ENCODE measurements around the gene SCAMP5.

The SCAMP5 gene

DNA sequence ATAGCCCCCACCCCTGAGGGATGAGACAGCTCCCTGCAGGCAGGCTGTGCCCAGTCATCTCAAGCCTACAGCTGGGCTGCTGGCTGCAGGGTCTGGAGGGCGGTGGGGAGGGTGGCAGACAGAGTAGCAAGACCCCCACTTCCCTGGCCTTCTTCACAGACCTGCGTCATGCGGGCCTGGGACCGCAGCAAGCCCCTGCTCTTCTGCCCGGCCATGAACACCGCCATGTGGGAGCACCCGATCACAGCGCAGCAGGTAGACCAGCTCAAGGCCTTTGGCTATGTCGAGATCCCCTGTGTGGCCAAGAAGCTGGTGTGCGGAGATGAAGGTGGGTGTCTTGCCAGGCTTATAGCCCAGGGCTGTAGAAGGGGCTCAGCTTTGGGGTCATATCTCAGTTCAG is 53.0 kb downstream of the SCAMP5 start:
- no peak for DNase-seq (ENCODE audit: low spot score)

DNA sequence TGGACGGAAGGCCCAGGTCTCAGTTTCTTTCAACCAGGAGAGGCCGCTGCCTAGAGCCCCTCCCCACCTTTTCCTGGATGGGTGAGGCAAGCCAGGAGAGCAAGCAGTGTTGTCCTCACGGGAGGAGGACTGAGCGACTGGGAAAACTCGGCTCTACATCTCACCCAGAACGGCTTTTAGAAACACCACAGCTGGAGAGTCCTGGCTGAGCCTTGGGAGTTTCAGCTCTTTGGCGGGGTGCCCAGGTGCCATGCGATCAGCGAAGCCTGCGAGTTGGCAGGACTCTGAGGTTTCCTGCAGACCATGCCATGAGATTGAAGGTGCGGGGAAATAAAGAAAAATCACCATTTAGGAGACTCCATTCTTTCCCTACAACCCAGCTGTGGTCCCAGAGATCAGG is 54.0 kb downstream of the SCAMP5 start:
- DNase-seq (ENCODE audit: low spot score), result no peak

DNA sequence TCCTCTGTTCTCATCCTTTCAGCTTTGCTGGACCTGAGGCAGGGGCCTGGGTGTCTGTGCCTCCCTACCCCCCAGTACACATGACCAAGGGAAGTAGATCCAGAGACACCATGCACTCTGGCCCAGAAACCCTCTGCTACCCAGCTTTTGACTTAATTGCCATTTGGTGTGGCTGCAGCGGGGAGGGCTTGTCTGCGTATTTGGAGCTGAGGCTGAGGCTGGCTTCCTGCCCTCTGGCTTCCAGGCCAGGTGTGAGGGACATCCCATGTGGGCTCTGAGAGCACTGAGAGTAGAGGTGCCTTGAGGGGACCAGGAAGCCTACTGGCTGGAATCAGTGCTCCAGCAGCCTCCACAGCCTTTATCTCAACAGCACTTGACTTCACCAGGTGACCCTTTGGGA is 54.9 kb downstream of the SCAMP5 start:
- DNase-seq (ENCODE audit: low spot score), result no peak

DNA sequence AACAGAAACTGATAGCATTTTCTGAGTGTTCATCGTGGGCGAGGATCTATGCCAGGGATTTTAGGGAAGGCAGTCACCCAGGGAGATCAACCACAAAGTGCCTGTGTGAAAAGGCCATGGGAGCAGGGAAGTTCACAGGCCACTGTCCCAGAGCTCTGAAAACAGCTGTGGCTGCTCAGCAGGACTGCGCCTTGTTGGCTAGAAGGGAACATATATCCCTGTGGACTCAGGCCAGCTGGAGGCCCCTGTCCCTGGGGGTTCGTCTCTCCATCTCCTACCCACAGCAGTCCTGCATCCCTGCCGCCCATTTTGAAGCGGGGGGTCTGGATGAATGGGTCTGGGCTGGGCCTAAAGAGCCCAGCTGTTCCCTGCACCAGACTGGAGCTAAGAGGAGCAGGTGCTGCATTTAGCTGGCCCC is 55.8 kb downstream of the SCAMP5 start:
- no peak for DNase-seq (ENCODE audit: low spot score)

DNA sequence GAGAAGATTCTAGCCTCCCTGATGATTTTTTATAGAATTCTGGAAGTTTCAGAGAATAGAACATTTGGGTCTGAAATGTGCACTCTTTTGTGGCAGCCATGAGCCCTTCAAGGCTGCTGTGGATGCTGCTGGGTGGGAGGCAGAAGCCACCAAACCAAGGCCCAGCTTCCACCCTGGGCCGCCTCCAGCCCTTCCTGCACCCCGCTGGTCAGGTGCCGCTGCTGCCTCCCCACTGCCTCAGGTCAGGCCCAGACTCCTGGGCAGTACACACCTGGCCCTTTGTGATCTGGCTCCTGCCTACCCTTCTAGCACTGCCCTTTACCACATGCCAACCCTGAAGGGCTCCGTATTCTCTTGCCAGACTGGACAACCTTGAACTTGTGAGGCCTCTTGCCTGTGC is 56.3 kb downstream of the SCAMP5 start:
- no peak for DNase-seq (ENCODE audit: low spot score)

DNA sequence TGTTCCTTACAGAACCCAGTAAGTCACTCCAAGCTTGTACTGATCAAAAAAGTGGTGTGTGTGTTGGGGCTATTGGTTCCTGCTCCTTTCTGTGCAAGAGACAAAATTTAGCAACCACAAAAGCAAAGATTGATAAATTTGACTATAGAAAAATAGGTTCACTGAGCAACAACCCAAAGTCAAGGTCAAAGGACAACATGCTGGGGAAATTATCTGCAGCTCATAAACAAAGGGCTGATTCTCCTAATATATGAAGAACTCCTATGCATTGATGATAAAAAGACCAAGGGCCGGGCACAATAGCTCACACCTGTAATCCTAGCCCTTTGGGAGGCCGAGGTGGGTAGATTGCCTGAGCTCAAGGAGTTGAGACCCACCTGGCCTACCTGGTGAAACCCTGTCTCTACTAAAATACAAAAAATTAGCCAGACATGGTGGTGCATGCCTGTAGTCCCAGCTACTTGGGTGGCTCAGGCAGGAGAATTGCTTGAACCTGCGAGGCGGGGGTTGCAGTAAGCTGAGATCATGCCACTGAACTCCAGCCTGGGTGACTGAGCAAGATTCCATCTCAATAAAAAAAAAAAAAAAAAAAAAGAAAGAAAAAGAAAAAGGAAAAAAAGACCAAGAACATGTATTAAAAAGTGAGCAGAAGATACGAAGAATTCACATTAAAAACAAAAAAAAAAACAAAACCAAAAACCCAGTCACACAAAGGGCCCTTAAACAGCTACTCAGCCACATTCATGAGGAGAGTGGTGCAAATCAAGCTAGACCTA is 57.8 kb downstream of the SCAMP5 start:
- no peak for DNase-seq (ENCODE audit: low spot score)

DNA sequence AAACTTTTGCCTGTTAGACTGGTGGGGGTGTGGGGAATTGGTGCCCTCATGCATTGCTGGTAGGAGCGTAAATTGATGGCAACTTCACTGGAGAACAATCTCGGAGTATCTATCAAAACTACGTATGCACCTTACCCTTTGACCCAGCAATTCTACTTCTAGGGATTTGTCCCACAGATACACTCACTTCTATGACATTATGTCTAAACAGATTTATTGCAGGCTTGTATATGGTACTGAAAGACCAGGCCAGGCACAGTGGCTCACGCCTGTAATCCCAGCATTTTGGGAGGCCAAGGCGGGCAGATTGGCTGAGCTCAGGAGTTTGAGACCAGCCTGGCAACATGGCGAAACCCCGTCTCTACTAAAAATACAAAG is 58.4 kb downstream of the SCAMP5 start:
- DNase-seq (ENCODE audit: low spot score), result no peak

DNA sequence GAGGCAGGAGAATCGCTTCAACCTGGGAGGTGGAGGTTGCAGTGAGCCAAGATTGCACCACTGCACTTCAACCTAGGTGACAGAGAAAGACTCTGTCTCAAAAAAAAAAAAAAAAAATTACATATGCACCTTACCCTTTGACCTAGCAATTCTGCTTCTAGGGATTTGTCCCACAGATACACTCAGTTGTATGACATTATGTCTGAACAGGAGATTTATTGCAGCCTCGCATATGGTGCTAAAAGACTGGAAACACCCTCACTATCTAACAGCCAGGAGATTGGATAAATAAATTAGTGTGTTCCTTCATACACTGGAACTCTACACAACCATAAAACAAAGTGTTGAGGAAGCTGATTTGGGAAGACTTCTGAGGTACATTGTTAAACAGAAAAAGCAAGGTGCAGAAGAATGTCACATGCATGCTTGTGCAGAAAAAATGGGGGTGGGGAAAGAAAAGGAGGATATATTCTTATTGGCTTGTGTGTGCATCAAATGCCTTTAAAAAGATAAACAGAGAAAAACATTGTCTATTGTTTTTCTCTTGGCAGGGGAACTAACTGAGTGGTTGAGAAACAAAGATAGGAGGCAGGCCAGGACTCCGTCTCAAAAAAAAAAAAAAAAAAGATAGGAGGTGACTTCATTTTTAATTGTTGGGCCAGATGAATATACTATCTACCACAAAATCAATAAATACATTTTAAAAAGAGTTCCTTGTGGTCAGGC is 59.0 kb downstream of the SCAMP5 start:
- no peak for DNase-seq (ENCODE audit: low spot score)

DNA sequence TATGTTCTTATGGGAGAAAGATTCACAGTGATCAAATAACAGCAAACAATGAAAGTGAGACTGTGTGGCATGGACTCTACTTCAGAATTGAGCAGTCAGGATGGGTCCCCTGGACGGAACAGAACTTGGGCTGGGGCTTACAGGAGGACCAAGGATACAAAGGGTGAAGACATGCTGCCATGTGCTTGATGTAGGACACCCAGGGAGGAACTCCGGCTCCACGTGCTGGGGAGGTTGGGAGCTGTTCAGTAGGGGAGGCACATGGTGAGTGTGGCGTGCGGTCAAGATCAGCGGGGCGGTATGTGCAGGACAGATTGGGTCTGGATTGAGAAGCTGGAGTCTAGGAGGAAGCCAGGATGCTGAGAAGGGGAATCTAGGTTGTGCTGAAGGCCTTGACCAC is 60.7 kb downstream of the SCAMP5 start:
- DNase-seq (ENCODE audit: low spot score), result no peak

DNA sequence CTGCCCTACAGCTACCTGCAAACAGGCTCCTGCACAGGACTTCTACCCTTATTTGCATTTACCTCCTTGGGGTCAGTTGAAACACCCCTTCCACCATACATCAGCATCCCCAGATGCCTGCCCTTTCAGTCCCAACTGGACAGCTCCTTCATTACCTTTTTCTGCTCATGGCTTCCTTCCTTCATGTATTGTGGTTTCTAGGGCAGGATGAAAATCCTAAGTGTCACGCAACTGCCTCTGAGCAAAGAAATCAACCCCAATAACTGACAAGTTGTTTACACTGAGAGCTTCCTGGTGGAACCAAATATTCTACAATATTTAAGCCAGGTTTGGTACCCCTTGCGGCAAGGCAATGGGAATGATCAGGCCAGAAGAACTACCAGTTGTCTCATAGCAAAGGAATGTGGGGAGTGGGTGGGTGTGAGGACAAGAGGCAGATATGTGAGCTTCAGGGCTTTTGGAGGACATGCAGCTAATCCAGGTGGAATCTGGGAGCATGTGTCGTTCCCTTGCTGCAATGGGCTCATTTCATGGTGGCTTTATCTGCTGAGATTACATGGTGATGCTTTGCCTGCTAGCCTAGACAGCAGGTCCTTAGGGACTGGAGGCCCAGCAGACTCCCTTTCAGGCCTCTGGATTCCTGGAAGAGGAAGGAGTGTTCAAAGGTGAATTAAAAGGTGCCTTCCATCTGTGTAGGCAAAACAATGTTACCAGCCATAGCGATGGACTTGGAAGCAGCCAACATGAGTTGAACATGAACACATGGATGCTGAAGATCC is 63.0 kb downstream of the SCAMP5 start:
- no peak for DNase-seq (ENCODE audit: low spot score)

DNA sequence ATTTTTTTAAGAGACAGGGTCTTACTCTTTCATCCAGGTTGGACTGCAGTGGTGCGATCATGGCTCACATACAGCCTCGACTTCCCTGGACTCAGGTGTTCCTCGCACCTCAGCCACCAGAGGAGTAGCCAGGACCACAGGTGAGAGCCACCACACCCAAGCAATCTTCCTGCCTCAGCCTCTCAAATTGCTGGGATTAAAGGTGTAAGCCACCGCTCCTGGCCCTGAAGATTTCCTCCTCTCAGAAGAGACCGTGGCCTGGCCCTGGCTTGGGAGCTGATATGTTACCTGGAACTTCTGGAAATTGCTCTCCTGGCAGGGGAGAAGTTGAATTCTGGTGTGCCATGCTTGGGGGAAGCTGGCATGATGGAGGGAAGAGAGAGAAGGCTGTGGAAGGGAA is 64.2 kb downstream of the SCAMP5 start:
- no peak for DNase-seq (ENCODE audit: low spot score)

DNA sequence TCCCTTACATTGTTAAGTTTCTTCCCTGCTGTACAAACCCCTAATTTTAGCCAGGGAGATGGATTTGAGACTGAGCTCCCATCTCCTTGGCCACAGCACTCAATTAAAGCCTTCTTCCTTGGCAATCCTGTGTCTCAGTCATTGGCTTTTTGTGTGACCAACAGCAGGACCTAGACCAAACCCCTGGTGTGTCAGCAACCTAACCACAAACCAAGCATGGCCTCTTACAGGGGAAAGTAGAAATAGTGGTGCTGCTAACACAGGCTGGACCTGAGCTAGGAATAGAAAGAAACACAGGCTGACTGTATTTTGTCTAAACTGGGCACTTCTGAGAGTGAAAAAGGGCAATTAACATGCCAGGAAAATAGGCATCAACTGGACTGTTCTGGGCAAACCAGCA is 65.9 kb downstream of the SCAMP5 start:
- no peak for DNase-seq (ENCODE audit: low spot score)

DNA sequence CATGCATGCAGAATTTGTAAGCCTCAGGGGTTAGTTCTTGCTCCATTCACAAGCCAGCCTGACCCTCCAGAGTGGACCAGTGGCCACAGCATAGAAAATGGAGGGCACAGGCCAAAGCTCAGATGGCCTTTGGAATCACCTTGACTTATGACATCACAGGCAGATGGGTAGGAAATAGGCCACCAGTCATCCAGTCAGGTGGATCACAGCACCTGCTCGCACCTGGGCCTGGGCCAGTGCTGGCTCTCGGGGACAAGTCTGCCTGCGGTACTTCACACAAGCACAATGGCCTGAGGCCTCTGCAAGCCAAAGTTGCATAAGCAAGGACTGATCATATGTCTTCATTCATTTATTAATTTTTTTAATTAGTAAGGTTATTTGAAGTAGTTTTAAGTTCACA is 67.3 kb downstream of the SCAMP5 start:
- no peak for DNase-seq (ENCODE audit: low spot score)

DNA sequence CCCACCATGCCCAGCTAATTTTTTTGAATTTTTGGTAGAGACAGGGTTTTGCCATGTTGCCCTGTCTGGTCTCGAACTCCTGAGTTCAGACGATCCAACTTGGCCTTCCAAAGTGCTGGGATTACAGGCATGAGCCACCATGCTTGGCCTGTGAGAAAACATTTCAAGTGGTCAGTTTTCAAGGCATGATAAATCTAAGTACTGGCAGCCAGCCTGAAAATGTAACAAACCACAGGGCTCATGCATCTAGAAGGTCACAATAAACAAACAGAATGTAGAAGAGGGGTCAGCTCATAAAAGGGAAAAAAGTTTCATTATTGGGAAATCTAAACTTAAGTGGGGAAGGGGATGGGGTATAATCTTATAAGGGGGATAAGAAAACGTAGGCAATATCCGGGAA is 68.0 kb downstream of the SCAMP5 start:
- no peak for DNase-seq (ENCODE audit: low spot score)

DNA sequence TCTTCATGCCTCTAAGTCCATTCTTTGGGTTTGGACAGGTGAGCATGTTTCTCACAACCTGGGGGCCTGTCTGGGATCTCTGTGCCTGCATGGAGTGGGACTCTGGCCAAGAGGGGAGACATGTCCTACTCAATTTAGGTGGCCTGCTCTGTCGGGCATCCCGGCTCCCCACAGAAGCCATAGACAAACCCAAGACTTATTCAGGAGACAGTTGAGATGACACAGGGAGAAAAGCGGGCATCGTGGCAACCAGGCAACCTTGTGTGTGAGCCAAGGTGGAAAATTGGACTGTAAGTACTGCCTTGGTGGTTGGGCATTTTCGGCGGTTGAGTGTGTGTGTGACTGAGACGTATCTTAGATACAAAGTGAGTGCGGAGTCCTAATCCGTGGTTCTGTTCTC is 68.5 kb downstream of the SCAMP5 start:
- no peak for DNase-seq (ENCODE audit: low spot score)

DNA sequence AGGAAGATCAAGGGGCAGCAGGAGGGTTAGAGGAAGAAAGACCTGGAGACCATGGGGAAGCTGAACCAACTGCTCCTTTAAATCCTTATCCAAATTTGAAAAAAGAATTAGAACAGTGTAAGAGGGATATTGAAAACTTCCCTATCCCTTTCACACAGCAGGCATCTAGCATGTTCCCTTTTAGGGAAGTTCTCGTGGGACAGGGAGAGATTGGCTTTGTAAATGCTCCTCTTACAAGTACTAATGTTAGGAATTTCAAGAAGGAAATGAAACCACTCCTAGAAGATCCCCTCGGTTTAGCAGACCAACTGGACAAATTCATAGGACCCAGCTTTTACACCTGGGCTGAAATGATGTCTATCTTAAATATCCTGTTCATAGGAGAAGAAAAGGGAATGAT is 69.5 kb downstream of the SCAMP5 start:
- DNase-seq (ENCODE audit: low spot score), result no peak

DNA sequence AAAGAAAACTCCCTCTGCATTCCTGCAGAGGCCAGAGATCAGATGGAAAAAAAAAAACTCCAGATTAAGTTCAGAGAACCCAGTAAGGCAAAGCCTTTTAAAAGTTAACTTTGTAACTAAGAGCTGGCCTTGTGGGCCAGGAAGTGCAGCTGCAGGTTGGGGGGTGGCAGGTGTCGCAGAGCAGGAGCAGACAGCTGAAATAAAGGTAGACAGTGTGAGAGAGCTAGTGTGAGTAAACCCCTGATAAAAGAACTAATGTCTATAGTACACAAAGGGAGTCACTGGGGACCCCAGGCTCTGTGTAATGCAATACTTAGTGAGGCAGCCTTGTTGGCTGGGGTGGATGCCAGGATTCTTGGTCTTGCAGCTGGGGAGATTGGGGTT is 70.1 kb downstream of the SCAMP5 start:
- no peak for DNase-seq (ENCODE audit: low spot score)

DNA sequence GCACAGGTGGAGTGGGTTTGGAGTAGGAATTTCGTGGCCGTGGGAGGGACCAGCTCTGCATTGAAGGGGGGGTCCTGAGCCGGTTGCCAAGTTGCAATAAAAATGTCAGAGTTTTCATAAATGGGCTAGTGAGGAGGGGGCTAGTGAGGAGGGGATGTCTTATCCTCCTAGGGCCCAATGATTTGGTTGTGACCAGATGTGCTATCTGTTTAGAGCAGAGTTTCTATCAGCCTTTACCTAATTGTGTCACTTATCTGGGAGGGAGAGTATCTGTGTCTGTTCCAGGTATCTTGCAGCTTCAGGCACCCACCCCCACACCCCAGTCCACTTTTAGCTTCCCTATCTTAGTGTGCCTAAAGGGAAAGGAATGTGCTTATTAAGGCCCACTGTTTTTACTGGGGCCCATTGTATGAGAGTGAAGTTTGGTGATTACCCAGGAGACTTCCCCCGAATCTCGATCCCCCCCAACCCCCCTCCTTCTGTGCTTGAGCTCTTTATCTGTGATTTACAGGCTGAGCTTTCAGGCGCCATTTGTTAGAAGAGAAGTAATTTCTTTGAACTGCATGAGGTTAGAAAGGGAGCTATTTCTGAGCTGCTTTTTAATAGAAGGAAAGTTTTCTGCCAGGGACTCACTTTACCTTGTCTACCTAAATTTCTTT is 70.6 kb downstream of the SCAMP5 start:
- DNase-seq (ENCODE audit: low spot score), result no peak

DNA sequence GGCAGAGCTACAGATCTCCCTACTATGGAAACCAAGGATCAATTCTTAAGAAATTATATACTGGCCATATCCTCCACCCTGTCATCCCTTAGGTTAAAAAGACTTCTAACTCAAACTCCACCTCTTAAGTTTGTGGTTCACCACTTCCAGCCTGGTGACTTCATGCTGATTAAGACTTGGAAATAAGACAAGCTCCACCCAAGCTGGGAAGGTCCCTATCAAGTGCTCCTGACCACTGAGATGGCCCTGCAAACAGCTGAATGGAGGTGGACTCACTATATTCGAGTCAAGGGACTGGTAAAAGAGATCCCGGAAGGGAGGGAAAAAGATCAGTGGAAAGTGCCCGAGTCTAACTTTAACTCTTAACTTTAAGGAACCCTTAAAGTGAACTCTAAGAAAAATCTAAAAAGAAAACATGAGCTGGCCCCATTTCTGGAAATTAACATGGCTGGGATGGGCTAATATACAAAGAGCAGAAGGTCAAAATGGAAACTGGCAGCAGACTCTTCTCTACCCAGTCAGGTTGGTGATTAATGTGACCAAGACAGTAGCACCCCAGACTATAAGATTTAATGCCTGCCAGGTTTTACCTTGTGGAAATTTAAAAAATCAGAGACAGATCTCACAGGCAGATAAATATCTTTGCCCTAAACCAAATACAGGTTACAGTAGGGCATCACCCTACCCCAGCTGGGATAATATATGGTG is 71.9 kb downstream of the SCAMP5 start:
- no peak for DNase-seq (ENCODE audit: low spot score)

DNA sequence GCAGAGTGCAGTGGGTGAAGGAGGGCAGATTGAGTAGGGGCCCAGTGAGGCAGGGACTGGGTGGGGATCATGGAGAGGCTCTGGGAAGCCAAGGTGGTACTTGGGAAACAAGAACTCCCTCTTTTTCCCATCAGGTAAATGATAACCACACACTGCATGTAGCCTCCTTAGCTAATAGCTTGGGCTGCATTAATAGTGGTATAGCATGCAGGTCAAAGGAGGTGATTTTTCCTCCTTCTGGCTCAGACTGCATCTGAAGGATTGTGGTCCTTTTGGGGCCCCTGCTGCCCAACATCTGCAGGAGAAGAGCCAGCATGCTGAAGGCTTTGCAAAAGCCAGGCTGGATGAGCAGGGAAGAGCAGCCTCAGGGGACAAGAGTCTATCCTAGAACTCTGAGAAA is 73.4 kb downstream of the SCAMP5 start:
- DNase-seq (ENCODE audit: low spot score), result no peak

DNA sequence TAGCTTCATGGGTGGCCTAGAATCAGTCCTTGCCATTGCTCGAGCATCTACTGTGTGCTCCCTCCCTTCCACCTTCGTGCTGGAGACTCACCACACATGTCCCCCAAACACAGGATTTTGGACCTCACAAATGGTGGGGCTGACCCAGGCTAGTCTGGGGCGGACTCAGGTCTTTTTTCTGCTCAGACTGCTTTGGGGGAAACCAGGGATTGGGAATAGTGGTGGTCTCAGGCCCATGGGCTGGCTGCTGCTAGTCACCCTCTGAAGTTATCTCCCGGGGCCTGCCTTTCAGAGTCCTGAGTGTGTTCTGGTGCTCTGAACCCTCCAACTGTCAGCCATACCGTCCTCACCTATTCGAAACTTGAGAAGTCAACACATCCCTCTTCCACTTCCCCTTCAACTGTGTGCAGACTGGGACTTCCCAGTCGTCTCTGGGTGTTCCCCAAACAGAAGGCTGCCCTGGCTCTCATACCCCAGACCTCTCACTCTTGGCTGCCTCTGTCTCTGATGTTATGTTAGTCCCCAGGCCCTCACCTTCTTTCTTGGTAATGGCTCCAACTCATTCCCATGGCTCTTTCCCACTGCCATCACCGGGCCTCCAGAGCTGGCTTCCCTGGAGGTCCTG is 74.0 kb downstream of the SCAMP5 start:
- peak; percentile 73 for DNase-seq (ENCODE audit: low spot score)

All from germinal center (tissue), 1 donor.